ENCODE data around the gene NCOR2.

DNA sequence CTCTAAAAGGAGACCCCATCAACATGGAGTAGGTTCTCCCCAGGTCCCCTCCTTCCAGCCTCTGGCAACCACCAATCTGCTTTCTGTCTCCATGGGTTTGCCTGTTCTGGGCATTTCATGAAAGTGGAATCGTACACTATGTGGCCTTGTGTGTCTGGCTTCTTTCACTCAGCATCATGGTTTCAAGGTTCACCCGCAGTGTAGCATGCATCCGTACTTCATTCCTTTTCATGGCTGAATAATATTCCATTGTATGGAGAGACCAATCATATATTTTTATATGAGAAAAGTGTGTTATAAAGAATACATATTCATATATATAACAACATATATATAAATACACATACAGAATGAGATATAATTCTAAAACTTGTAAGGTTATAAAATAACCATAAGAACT, 19.8 kb downstream of the NCOR2 start:
- TF ChIP-seq POLR2AphosphoS5 (IDR thresholded peaks at IDR 0.05; ENCODE audit: insufficient read depth, low read depth, low read length) (no peak), EZH2 (IDR thresholded peaks at IDR 0.05; ENCODE audit: borderline replicate concordance, low read depth, low read length, severe bottlenecking) (no peak), POLR2A (IDR thresholded peaks at IDR 0.05; ENCODE audit: low read depth, low read length) (no peak), JUN (IDR thresholded peaks at IDR 0.05; ENCODE audit: borderline replicate concordance, insufficient read depth, insufficient read length, low read depth) (no peak), GATA2 (IDR thresholded peaks at IDR 0.05; ENCODE audit: insufficient read depth, insufficient read length, low read depth, low read length) (no peak)
- TF ChIP-seq, protein P1, sequence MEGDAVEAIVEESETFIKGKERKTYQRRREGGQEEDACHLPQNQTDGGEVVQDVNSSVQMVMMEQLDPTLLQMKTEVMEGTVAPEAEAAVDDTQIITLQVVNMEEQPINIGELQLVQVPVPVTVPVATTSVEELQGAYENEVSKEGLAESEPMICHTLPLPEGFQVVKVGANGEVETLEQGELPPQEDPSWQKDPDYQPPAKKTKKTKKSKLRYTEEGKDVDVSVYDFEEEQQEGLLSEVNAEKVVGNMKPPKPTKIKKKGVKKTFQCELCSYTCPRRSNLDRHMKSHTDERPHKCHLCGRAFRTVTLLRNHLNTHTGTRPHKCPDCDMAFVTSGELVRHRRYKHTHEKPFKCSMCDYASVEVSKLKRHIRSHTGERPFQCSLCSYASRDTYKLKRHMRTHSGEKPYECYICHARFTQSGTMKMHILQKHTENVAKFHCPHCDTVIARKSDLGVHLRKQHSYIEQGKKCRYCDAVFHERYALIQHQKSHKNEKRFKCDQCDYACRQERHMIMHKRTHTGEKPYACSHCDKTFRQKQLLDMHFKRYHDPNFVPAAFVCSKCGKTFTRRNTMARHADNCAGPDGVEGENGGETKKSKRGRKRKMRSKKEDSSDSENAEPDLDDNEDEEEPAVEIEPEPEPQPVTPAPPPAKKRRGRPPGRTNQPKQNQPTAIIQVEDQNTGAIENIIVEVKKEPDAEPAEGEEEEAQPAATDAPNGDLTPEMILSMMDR (IDR thresholded peaks at IDR 0.05; ENCODE audit: extremely low read depth in 1 of 2, insufficient read depth in 1 of 2, low read depth in 1 of 2, low read length in 2 of 2), result no peak
- TF ChIP-seq, protein P2, sequence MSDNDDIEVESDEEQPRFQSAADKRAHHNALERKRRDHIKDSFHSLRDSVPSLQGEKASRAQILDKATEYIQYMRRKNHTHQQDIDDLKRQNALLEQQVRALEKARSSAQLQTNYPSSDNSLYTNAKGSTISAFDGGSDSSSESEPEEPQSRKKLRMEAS (IDR thresholded peaks at IDR 0.05; ENCODE audit: insufficient read depth, insufficient read length), result no peak
